Measurements from ENCODE around the gene FSCN2.

Gene FSCN2

GRCh38 chr17:81518113-81518784 lies 9.9 kb upstream of the FSCN2 start:
- no peak for TF ChIP-seq ZFX (IDR thresholded peaks at IDR 0.05; ENCODE audit: borderline replicate concordance)
- TF ChIP-seq CTCF (IDR thresholded peaks at IDR 0.05), result no peak
- H3K27ac ChIP-seq, result peak overlapping the region; percentile 93

- H3K27ac ChIP-seq, result peak overlapping the region; percentile 93
These were observed 9.3 kb upstream of the FSCN2 start for GRCh38 chr17:81518785-81519283.

GRCh38 chr17:81519284-81520020 lies 8.7 kb upstream of the FSCN2 start:
- TF ChIP-seq ZFX (IDR thresholded peaks at IDR 0.05; ENCODE audit: borderline replicate concordance), result no peak
- peak; percentile 82 for TF ChIP-seq CTCF (IDR thresholded peaks at IDR 0.05)
- peak overlapping the region; percentile 93 for H3K27ac ChIP-seq

More at GRCh38 chr17:81518785-81519283, 9.3 kb upstream of the FSCN2 start:
- TF ChIP-seq CTCF (IDR thresholded peaks at IDR 0.05) (no peak), ZFX (IDR thresholded peaks at IDR 0.05; ENCODE audit: borderline replicate concordance) (no peak)

- no peak for TF ChIP-seq CTCF (IDR thresholded peaks at IDR 0.05)
- TF ChIP-seq ZFX (IDR thresholded peaks at IDR 0.05; ENCODE audit: borderline replicate concordance), result no peak
These were observed 7.9 kb upstream of the FSCN2 start for GRCh38 chr17:81520021-81520901.

GRCh38 chr17:81522491-81523401 lies 5.4 kb upstream of the FSCN2 start:
- TF ChIP-seq CTCF (IDR thresholded peaks at IDR 0.05), result no peak
- no peak for TF ChIP-seq ZFX (IDR thresholded peaks at IDR 0.05; ENCODE audit: borderline replicate concordance)
- no peak overlapping the region for H3K27ac ChIP-seq

More at GRCh38 chr17:81520021-81520901, 7.9 kb upstream of the FSCN2 start:
- H3K27ac ChIP-seq, result peak overlapping the region; percentile 93

GRCh38 chr17:81523402-81524038 lies 4.7 kb upstream of the FSCN2 start:
- TF ChIP-seq ZFX (IDR thresholded peaks at IDR 0.05; ENCODE audit: borderline replicate concordance) (no peak), CTCF (IDR thresholded peaks at IDR 0.05) (no peak)
- H3K27ac ChIP-seq, result no peak overlapping the region

Data from 22Rv1 (cell line).